Measurements from ENCODE around the gene ARHGAP40. TPM values are rescaled to one million over a fixed set of nuclear protein-coding genes. Genes with fewer than 3 reads are reported as not detected.

The ARHGAP40 gene
- total and polyA plus RNA-seq, 2 donors (not counting 1 experiment from before 2014, with no cell fraction given) = not detected

- TF ChIP-seq EZH2 (IDR thresholded peaks at IDR 0.05; ENCODE audit: low read length, missing control alignments) (no peak), CTCF (conservative IDR thresholded peaks at IDR 0.05 in 1 of 2, IDR thresholded peaks at IDR 0.05 in 1 of 2; ENCODE audit: low read depth in 1 of 2, low read length in 2 of 2) (no peak)
- H3K9ac ChIP-seq (ENCODE audit: insufficient read depth, low read length) = no peak overlapping the region
- peak in 1 of 2 donors; percentile 15 for DNase-seq (ENCODE audit: low read depth in 2 of 2)
- peaks cover 42% of the 10 kb centered on the region for H3K27me3 ChIP-seq (ENCODE audit: control insufficient read depth, insufficient read depth, low read length)
- no peaks in the 10 kb centered on the region for H3K79me2 ChIP-seq (ENCODE audit: control insufficient read depth, insufficient read depth, low read length)
- H3K4me1 ChIP-seq (ENCODE audit: control insufficient read depth, extremely low read depth, insufficient read depth, low read length) = no peaks in the 10 kb centered on the region
- no peaks in the 10 kb centered on the region for H3K36me3 ChIP-seq (ENCODE audit: control insufficient read depth, insufficient read depth, low read length)
- H3K27ac ChIP-seq (ENCODE audit: insufficient read depth, low read length) = no peak overlapping the region
- H4K20me1 ChIP-seq (ENCODE audit: control insufficient read depth, extremely low read depth, insufficient read depth, low read length) = no peaks in the 10 kb centered on the region
- no peak overlapping the region for H2AFZ ChIP-seq (ENCODE audit: low read length)
- no peak overlapping the region for H3K4me2 ChIP-seq (ENCODE audit: extremely low read depth, insufficient read depth, low read length)
- H3K4me3 ChIP-seq (replicated peaks in 1 of 4; ENCODE audit: control extremely low read depth in 1 of 4, insufficient read depth in 1 of 4, low read depth in 3 of 4, low read length in 4 of 4) = no peak overlapping the region
- no peaks in the 10 kb centered on the region for H3K9me3 ChIP-seq (ENCODE audit: control insufficient read depth, insufficient read depth, low read depth, low read length)
Measured at GRCh38 chr20:38599410-38599882, 2.2 kb upstream of the ARHGAP40 start.

- Histone ChIP-seq H3K4me1 (ENCODE audit: control insufficient read depth, extremely low read depth, insufficient read depth, low read length) (no peaks in the 10 kb centered on the region), H2AFZ (ENCODE audit: low read length) (no peak overlapping the region), H4K20me1 (ENCODE audit: control insufficient read depth, extremely low read depth, insufficient read depth, low read length) (no peaks in the 10 kb centered on the region), H3K9me3 (ENCODE audit: control insufficient read depth, insufficient read depth, low read depth, low read length) (no peaks in the 10 kb centered on the region), H3K36me3 (ENCODE audit: control insufficient read depth, insufficient read depth, low read length) (no peaks in the 10 kb centered on the region), H3K27ac (ENCODE audit: insufficient read depth, low read length) (no peak overlapping the region), H3K79me2 (ENCODE audit: control insufficient read depth, insufficient read depth, low read length) (no peaks in the 10 kb centered on the region), H3K4me3 (replicated peaks in 1 of 4; ENCODE audit: control extremely low read depth in 1 of 4, insufficient read depth in 1 of 4, low read depth in 3 of 4, low read length in 4 of 4) (no peak overlapping the region), H3K9ac (ENCODE audit: insufficient read depth, low read length) (no peak overlapping the region), H3K27me3 (ENCODE audit: control insufficient read depth, insufficient read depth, low read length) (peaks cover 42% of the 10 kb centered on the region), H3K4me2 (ENCODE audit: extremely low read depth, insufficient read depth, low read length) (no peak overlapping the region)
- DNase-seq (ENCODE audit: low read depth in 2 of 2) = no peak
- TF ChIP-seq EZH2 (IDR thresholded peaks at IDR 0.05; ENCODE audit: low read length, missing control alignments) = no peak
- TF ChIP-seq CTCF (conservative IDR thresholded peaks at IDR 0.05 in 1 of 2, IDR thresholded peaks at IDR 0.05 in 1 of 2; ENCODE audit: low read depth in 1 of 2, low read length in 2 of 2) = no peak
Measured at GRCh38 chr20:38600057-38600456, 1.6 kb upstream of the ARHGAP40 start.

- no peaks in the 10 kb centered on the region for H3K9me3 ChIP-seq (ENCODE audit: control insufficient read depth, insufficient read depth, low read depth, low read length)
- no peaks in the 10 kb centered on the region for H3K79me2 ChIP-seq (ENCODE audit: control insufficient read depth, insufficient read depth, low read length)
- H3K4me2 ChIP-seq (ENCODE audit: extremely low read depth, insufficient read depth, low read length) = no peak overlapping the region
- no peak overlapping the region for H3K27ac ChIP-seq (ENCODE audit: insufficient read depth, low read length)
- H3K27me3 ChIP-seq (ENCODE audit: control insufficient read depth, insufficient read depth, low read length) = peaks cover 45% of the 10 kb centered on the region
- no peaks in the 10 kb centered on the region for H3K36me3 ChIP-seq (ENCODE audit: control insufficient read depth, insufficient read depth, low read length)
- H3K4me3 ChIP-seq (replicated peaks in 1 of 4; ENCODE audit: control extremely low read depth in 1 of 4, insufficient read depth in 1 of 4, low read depth in 3 of 4, low read length in 4 of 4) = no peak overlapping the region
- no peak overlapping the region for H2AFZ ChIP-seq (ENCODE audit: low read length)
- no peak overlapping the region for H3K9ac ChIP-seq (ENCODE audit: insufficient read depth, low read length)
- no peak for TF ChIP-seq CTCF (conservative IDR thresholded peaks at IDR 0.05 in 1 of 2, IDR thresholded peaks at IDR 0.05 in 1 of 2; ENCODE audit: low read depth in 1 of 2, low read length in 2 of 2)
- no peak for TF ChIP-seq EZH2 (IDR thresholded peaks at IDR 0.05; ENCODE audit: low read length, missing control alignments)
- H3K4me1 ChIP-seq (ENCODE audit: control insufficient read depth, extremely low read depth, insufficient read depth, low read length) = no peaks in the 10 kb centered on the region
- no peaks in the 10 kb centered on the region for H4K20me1 ChIP-seq (ENCODE audit: control insufficient read depth, extremely low read depth, insufficient read depth, low read length)
- DNase-seq (ENCODE audit: low read depth in 2 of 2) = no peak
Measured at GRCh38 chr20:38602185-38602581, 574 bp downstream of the ARHGAP40 start.
